D341Med (cell line): ENCODE measurements around the gene TMEM115.
A peak's percentile ranks its signal among the peaks of the same experiment; 100 is the strongest.

Experiments used
- DNase-seq: peaks from one replicate; pipeline ENCODE4 v3.0.0; 2012; ENCODE audit warnings: low spot score

Gene TMEM115, protein sequence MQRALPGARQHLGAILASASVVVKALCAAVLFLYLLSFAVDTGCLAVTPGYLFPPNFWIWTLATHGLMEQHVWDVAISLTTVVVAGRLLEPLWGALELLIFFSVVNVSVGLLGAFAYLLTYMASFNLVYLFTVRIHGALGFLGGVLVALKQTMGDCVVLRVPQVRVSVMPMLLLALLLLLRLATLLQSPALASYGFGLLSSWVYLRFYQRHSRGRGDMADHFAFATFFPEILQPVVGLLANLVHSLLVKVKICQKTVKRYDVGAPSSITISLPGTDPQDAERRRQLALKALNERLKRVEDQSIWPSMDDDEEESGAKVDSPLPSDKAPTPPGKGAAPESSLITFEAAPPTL

DNA sequence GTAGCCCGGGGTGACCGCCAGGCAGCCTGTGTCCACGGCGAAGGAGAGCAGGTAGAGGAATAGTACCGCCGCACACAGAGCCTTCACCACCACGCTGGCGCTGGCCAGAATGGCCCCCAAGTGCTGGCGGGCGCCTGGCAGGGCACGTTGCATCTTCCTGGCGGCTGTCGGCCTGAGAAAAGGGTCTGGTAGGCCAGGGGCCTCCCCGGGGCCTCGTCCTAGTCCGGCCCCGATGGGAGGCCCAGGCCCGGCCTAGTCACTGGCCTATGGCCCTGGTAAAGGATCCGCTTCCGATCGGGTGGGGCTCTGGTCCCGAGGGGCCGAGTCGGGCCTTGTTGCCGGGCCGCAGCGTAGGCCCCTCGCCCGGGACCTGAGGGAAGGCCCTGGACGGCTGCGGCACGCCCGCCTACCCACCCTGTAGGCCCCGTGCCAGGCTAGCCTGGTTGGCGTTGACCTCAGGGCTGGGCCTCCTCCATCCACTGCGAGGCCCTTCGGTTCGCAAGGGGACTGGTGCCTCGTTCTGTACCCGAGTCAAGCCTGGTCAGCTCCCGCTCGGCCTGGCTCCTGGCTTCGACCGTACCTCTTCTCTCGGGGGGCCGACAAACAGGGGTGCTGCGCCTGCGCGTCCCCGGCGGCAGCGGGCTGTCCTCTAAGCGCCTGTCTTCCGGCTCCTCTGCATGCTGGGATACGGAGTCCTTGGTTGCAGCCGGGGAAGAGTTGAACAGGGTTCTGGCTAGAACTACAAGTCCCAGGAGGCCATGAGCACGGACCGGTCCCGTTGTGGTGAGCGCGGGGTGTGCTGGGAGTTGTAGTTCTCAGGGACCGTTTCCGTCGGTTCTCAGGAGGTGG, at the start of gene TMEM115:
Gene TMEM115 (minus strand): TSS at position 611 of the 849 bp plus-strand sequence. CDS start 458 bp downstream, at position 153.
- peak; percentile 98 for DNase-seq

DNA sequence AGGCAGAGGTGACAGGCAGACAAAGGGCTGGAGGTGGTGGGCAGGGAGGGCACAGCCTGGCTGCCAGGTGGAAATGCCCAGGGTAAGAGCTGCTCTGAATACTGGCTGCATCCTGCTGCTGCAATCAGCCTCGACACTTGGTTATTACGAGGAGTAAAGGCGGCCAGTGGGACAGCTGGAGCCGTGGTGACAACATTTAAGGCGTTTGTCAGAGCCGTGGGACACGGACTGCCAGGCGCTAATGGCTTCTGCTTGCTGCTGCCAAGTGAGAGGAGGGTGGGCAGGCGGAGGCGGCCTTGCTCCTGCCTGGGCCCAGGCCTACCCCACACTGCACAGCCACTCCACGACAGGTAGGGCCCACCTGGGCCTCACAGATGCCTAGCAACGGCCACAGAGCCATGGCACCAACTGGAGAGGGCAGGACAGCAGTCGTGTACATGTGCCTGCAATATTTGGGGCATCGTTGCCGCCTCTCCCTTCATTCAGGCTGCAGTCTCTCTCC, 49.2 kb upstream of the TMEM115 start:
- DNase-seq, result no peak

DNA sequence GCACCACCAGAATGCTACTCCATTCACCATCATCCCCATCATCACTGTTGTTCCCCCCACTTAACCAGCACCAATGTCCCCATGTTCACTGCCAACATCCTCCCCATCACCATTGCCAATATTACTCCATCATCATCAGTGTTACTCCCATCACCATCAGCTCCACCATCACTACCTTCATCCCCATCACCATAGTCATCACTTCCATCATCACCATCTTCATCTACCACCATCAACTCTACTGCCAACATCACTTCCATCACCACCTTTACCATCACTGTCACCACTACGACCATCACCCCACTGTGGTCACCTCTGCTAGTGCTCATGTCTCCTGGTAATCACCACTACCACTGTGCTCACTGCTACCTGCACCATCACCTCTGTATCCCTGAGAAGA, 47.2 kb upstream of the TMEM115 start:
- no peak for DNase-seq

DNA sequence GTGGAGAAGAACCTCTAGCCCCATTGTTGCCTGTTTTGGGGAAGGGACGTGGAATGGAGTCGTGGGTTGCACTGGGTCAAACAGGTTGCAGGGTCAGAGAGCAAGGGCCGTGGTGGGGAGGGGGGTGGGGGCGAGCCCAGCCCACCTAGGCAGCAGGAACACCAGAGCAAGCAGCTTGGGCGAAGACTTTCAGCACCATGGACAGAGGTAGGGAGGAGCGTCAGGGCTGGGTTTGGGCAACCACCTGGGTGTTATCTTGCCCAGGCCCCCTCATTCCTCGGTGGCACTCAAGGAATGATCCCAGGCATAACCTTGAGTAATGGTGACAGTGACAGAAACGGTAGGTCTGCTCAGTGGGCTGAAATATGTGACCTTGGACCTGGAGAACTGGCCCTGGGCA, 45.9 kb upstream of the TMEM115 start:
- no peak for DNase-seq

DNA sequence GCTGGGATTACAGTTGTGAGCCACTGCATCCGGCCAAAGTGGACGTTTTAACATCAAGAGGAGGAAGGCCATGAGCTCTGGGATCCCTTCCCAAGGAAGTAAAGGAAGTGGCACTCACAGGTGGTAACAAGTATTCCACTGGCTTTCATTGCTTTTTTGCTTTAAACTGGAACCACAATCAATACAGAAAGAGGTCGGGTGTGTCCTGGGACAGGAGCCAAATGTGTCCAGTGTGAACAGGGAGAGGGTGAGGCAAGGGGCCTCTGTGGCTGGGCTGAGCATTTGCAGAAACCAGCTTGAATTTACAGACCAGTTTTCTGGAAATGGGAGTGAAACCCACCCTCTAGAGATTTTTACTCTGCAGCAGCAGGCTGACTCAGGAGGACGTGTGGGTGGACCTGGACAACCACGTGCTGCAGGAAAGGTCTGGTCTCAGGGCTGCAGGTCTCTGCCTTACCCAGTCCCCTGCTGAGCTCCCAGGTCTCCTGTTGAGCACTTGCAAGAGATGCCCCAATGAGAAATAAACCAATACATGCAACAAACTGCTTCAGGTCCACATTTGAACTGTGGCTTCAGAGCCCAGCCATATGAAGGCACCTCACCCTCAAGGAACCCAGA, 42.8 kb upstream of the TMEM115 start:
- no peak for DNase-seq

DNA sequence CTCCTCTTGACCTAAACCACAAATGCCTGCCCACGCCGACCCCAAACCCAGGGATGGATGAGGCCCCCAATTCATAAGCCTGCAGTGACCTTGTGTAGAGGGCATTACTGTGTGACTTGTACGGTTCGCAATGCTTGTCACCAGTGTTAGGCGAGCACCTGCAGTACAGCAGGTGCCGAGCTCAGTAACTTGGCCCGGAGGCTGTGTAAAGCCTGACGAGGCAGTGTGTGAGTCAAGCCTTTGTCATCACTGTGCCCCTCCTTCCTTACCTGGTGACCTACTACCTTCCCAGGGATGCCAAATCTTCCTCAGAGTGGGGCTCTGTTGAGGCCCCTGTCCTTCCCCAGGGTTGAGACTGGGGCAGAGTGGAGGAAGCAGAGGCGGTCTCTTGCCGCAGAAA, 37.2 kb upstream of the TMEM115 start:
- DNase-seq, result no peak

DNA sequence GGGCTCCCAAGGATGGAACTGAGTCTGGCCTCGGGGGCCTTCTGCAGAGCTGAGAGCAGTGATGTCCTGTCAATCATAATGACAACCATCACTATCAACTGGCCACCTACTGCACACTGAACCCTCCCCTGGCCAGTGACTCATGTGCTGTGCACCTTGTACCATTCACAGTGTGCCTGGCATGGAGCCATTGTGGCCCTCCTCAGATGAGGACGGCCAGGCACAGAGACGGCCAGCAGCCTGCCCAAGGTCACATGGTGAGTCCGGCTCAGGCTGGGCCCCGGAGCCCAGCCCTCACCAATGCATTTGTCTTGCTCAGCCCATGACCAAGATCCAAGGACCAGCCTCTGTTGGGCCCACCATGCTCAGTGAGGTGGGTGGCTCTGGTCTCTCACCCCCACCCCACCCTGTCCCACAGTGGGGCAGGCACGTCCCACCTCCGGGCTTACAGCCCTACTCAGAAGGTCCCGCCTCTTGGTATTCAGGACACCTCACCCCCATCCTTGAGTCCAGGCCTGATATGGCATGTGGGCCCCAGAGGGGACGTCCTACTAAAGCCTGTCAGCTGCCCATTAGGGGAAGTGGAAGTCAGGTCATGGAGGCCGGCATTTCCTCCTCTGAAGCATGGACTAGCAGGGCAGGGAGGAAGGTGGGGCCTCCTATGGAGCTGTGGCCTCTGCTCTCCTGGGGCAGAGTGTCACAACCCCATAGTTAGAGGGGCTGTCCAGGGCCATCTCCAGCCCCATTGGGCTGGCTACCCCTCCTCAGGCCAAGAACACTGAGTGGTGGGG, 35.9 kb upstream of the TMEM115 start:
- no peak for DNase-seq

DNA sequence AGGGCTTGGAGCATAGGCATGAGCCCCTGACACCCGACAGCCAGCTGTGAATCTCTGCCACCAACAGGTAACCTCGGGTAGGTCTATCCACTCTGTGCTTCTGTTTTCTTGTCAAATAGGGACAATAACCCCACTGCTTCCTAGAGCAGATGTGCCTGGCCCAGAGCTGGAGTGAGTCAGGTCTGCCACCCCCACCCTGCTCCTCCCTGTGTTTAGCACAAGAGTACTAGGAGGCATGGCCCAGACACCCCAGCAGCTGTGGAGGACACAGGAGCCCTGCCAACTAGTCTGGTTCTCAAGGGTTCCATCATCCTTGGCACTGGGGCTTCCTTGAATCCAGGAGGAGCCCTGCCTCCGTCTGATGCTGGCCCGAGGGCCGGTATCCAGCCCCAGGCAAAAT, 33.7 kb upstream of the TMEM115 start:
- DNase-seq, result no peak

DNA sequence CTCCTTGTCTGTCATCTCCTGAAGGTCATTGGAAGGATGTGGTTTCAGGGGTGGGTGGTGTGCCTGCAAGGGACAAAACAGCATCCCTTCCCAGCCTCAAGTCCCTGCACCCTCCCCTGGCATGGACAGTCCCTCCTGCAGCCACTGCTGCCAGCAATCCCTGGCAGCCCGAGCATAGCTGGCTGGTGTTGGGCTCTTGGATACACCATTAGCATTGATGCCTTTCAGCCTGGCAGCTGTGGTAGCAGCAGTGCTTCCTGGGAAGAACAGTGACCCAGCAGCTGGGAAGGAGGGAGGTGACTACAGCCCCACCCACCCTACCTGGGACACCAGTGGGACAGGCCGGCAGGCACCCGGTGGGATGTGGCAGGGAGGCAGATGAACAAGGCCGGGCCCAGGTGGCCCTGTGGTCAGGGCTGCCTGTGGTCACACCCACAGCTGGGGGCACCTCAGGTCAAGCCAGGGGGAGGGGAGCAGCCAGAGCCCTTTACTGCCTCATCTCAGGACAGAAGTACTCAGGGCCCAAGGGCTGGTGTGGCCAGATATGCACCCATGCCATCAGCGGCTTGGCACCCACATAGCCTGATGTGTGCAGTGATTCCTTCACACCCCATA, 32.9 kb upstream of the TMEM115 start:
- no peak for DNase-seq

DNA sequence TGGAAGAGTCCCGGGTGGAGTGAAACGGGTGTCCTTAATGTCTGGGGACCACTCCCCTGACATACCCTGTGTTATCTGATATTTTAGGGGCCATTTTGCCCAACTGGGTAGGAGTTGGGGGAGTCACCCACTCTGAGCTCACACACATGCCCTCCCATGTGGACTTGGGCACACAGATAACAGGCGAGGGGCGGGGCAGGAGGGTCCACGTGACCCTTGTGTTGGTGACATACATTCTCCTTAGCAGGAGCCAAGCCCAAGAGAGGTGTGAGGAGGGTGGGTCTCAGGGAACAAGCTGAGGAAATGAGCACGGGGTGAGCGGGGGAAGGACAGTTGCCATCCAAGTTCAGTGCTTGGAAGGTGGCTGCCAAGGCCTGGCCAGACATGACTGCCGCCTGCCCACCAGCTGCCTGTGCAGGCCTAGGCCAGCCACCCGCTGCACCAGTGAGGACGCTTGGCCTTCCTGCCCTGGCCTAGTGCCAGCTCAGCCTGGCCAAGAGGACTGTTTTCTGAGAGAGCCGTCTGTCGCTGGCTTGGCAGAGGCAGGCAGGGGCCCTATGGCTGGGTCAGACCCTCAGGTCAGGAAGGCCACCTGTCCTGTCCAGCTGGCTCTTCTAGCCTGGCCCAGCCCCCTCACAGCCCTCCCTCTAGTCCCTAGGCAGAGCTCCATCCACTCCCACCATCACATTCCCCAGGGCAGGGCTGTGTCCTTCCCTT, 31.3 kb upstream of the TMEM115 start:
- no peak for DNase-seq

DNA sequence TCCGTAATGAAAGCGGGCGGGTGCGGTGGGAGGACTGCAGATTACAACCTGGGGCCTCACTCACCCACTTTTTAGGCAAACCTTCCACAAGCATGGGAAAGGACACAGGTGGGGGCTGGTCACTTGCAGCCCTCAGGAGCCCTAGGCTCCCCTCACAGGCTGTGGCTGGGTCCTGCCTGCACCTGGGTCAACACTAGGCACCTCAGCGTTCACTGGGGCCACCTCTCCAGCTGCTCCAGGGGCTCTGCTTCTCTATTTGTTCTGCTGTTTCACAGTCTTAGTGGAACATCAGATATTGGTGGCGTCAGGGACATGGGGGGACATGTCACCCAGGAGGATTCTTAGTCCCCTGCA, 30.1 kb upstream of the TMEM115 start:
- DNase-seq, result no peak

DNA sequence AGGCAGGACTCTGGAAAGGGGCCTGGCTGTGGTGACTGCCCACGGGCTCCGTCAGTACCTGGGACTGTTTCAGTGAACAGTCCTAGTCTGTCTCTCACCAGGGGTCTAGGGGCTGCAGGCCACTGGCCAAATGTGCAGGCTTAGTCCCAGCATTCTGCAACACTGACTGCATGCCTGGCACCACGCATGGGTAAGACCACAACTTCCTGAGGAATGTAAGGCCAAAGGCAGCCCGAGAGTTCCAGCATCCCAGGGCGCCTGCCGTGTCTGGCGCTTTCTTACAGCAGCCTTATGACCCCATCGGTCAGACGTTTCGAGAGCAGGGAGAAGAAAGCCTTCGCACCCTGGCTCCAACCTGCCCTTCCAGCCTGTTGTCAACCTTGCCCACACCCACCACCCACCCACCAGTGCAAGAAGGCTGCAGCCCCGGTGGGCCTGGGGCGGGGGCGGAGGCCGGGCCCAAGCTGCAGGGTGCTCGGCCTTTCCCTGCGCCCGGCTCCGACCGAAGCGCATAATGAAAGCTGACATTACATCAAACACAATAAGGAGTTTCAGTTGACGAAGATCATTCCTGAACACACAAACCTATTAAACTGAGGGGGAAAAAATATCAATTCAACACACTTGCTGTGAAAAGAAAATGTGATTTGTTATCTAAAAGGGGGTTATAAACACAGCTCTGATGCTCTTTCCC, 29.5 kb upstream of the TMEM115 start:
- DNase-seq, result no peak

DNA sequence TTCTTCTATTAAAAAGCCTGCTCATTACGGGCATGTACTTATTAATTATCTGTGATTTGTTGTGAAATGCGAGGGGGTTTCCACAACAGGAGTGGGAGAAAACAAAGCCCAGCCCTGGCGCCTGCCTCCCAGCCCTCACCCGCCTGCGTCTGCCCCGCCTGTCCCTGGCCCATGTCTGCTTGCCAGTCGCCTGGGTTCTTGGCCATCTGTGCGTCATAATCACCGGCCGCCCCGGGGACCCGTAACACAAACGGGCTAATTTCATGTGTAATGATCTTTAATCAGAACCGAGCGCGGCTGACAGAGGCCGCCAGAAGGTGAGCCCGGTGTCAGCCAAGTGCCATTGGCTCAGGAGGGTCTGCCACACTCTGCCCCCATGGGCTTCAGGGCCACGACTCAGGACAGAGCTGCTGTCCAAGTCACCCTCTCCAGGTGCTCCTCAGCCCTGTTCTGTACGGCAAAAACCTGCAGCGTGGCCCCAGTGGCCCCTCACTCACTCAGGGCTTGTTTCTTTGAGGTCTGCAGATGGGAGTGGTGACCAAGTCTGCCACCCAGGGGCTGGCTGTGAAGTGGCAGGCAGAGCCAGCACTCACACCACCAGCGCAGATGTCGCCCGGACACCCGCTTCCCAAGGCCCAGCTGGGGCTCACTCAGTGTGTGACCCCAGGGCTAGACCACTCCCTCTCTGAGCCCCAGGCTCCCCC, 28.8 kb upstream of the TMEM115 start:
- peak; percentile 85 for DNase-seq

DNA sequence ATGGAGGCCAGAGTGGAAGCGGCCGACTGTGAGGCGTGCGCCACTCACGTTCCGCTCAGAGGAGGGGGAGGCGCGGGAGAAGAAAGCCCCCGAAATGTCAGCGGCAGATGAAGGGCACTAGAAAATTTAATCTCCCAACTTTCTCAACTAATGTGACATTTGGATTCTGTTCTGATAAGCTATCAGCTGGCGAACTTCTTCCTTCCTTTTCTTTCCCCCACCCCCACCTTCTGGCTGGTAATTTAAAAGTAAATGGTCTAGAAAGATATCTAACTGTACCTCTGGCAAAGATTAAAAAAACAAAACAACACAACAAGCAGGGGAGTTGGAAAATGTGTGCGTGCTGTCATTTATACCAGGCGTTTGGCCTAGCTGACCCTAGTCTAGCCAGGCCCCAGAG, 26.4 kb upstream of the TMEM115 start:
- DNase-seq, result no peak

DNA sequence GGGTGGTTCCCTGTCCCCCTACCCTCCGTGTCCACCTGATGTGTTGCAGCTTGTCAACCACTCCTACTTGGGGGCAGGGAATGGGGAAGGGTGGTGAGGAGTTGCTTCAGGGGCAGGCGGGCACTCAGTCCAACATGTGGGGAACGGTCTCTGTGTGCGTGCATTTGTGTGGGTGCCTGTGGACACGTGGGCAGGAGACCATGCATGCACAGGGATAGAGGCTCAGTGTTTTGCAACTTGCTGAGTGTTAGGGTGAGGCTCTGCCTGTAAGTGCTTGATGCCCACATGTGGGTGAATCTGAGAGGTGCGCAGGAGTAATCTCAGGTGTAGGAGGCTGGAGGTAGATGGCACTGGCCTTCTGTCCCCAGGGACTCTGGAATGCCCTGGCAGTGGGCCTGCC, 24.4 kb upstream of the TMEM115 start:
- DNase-seq, result no peak

DNA sequence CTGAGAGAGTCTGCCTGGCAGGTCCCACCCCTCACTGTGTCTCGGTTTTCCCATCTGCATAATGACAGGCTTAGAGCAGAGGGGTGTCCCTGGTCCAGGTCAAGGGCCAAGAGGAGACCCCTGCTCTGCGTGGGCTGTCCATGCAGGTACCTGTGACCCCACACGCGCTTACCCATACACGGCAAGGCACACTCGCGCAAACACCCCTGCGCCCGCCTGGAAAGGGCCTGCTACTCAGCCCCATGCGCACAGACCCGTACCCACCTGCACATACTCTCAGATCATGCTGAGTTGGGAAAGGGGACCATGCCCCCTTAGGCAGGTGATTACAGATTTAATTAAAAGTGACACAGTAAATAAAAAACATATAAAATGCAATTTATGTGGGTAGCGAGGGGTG, 23.4 kb upstream of the TMEM115 start:
- DNase-seq, result no peak

DNA sequence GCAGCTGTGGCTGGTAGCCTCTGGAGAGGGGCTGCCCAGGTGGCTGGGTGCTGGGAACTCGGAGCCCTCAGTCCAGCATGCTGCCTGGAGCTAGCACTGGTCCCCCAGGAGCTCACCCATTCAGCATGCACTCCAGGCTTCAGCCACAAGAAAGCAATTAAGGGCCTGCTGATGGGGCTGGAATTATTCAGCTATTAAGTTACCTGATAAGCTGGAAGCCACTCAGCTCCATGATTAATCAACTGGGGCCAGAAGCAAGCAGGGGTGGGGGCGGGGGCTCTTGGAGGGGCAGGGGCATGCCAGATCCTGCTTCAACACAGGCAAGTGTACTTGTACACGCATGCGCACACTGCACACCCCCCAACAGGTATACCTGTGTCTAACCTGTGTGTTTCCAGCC, 22.1 kb upstream of the TMEM115 start:
- DNase-seq, result no peak

DNA sequence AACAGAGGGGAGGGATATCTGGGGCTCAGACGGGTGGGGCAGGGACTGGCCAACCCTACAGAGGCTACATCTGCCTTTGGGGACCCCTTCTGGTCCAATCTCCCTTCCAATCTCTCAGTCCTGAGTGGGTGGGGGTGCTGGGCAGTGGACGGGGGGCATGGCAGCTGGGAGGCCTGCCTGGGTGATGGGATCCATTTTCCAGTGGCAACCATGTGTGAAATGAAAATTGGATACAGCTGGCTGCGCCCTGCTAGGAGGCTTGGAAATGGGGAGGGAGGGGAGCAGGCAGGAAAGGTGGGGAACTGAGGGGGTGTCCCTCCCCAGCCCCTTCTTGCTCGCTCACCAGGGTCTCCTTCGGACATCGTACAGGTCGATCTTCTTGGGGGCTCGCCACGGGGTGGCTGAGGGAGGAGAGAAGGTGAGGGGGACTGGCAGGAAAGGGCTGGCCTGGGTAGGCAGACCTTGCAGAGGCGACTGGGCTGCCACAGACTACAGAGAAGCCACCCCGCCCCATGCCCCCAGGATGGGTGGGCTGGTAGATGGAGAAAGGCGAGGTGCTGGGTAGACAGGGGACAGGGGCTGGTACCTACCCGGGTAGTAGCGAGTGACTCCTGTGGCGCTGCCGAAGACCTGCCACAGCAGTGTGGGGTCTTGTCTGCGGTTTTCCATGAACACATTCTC, 21.2 kb upstream of the TMEM115 start:
- DNase-seq, result no peak

DNA sequence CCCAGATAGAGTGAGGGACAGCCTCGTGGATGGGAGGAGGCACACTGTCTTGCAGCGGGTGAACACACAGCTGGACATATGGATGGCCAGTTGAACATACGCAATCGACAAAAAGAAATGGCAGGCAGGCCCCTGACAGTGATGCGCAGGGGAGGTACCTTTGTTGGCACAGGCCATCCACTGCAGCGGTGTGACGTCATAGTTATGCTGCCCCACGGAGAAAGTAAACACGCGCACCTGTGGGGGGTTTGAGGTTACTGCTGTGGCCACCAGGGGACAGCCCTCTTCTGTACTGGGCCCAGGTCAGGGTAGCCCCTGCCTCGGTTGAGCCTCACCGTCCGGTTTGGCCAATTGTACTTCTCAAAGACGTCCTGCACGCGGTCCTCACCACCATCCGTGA, 19.4 kb upstream of the TMEM115 start:
- no peak for DNase-seq
